GM19023 (cell line): ENCODE data around the gene TMEM151B.
"Not testable (repeated sequence)": the region's sequence is repeated elsewhere in the genome, so short reads cannot be mapped to it uniquely, and the experiment has no call there.

ENCODE experiments used
- ATAC-seq: cut with Tn5 transposase; IDR thresholded peaks from one replicate; pipeline ENCODE4 v1.9.1; 2021; ENCODE audit warnings: mild to moderate bottlenecking, moderate library complexity; ENCODE audit not compliant: unreplicated experiment

TMEM151B gene

GRCh38 chr6:44269921-44270525, at the start of gene TMEM151B:
TSS of gene TMEM151B (plus strand) at chr6:44270450. CDS start at chr6:44270743, 293 bp downstream.
- no peak for ATAC-seq

DNA sequence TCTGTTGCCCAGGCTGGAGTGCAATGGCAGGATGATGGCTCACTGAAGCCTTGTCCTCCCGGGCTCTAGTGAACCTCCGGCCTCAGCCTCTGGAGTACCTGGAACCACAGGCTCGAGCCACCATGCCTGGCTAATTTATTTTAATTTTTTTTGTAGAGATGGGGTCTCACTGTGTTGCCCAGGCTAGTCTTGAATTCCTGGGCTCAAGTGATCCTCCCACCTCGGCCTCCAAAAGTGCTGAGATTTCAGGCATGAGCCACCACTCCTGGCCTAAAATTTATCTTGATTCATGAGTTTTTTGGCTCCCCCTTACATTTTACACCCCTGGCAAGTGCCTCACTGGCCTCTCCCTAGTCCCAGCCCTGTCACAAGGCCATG, 49.3 kb upstream of the TMEM151B start:
- no peak for ATAC-seq

GRCh38 chr6:44221291-44221960, 48.8 kb upstream of the TMEM151B start:
- peak; percentile 46 for ATAC-seq

GRCh38 chr6:44221961-44222335, 48.3 kb upstream of the TMEM151B start:
- no peak for ATAC-seq

DNA sequence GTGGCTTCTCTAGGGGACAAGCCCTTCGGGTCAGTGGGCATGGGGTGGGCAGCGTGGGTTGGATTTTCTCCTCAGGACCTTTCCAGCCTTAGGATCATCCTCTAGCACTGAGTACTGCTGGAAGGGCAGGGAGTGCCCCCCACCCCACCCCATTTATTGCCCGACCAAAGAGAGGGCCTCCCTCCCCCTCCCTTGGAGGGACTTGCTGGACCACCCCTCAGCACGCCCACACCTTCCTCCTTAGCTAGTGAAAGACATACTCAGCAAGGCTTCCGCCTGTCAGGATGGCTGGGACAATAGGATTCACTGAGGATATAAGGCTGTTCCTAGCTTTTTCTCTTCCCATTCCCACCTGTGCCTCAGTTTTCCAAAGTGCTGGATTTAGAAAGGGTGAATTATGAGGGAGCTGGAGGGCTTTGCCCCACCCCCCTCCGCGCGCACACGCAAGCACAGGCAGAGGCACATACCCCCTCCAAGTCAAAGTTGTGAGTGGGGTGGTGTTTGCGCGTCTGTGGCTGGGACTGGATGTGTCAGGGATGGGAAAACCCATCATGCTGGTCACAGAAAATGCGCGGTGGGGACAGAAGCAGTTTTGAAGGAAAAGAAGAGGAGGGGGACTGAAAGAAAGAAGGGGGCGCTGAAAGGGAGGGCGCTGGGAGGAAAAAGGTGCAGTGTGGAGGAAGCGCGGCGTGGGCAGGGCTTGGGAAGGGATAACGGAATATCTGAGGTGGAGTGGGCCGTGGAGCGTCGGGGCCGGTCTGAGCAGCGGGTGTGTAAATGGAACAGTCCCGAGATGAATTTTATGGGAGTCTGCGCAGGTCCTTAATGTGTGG, 47.5 kb upstream of the TMEM151B start:
- ATAC-seq, result no peak

DNA sequence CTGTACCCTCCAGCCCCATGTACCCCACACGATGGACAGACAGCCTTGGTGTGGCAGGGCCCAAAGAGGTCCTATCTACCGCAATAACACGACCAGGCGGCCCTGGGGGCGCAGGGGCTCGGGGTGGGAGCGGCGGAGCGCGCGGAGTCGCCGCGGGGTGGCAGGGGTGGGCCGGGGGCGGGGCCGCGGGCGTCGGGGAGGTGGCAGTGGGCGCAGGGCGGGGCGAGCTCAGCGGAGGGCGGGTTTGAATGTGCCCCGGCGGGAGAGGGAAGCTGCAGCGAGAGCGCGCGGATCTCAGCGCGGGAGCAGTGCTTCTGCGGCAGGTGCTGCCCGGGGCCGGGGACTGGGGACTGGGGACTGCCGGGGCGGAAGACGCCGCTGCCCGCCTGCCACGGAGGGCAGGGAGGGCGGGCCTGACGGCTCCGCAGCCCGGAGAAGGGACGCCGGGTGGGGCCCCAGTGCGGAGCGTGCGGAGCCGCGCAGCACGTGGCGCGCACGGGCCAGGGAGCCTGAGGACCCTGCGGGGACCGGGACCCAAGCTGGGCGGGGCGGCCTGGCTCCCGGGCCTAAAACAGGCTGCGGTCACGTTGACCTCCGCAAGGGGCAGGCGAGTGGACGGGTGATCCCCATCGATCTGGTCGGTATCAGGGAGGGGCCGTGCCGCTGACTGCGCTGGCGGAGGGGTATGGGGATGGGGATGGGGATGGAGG, 46.8 kb upstream of the TMEM151B start, which contains the start of gene SLC29A1:
SLC29A1 (plus strand) TSS at position 277 of the 710 bp plus-strand sequence. CDS start 3,719 bp downstream, outside the sequence.
- ATAC-seq, result peak; percentile 39

DNA sequence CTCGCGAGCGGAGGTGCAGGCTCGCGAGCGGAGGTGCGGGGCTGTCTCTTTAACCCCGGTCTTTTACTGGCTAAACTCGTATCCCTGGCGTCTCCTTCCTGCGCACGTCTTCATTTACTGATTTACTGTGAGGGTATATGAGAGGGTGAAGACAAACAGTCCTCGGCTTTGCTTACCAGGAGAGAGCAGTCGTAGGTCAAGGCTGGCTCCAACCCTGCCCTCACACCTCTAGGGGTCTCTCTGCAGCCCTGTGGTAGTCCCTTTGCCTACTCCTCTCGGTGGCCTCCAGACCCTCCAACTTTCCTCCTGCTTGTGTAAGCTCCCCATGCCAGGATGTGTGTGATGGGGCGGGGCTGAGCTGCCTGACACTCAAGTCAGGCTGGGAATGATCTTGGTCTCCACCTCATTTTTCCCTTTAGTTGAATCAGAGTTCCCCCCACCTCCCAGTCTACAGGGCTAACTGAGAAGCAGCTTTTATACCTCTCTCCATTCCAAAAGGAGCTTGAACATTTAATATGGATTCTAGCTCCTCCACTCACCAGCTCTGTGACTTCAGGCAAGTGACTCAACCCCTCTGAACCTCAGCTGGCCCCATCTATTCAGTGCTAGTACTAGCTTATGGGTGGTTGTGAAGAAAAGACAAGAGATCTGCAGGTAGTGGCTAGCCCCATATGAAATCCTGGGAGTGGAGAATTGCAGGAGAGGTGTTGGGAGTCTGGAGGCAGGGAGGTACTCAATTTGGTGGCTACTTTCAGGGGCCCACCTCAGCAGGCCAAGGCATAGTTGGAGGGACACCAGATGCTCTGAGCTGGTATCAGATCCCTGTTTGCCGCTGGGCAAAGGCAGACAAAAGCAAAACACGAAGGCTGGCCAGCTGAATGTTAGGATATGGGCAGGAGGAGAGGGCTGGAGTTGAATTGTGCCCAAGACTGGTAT, 46.0 kb upstream of the TMEM151B start:
- ATAC-seq, result peak; percentile 5

GRCh38 chr6:44224965-44225305, 45.3 kb upstream of the TMEM151B start:
- no peak for ATAC-seq

GRCh38 chr6:44225579-44226325, 44.5 kb upstream of the TMEM151B start:
- no peak for ATAC-seq

DNA sequence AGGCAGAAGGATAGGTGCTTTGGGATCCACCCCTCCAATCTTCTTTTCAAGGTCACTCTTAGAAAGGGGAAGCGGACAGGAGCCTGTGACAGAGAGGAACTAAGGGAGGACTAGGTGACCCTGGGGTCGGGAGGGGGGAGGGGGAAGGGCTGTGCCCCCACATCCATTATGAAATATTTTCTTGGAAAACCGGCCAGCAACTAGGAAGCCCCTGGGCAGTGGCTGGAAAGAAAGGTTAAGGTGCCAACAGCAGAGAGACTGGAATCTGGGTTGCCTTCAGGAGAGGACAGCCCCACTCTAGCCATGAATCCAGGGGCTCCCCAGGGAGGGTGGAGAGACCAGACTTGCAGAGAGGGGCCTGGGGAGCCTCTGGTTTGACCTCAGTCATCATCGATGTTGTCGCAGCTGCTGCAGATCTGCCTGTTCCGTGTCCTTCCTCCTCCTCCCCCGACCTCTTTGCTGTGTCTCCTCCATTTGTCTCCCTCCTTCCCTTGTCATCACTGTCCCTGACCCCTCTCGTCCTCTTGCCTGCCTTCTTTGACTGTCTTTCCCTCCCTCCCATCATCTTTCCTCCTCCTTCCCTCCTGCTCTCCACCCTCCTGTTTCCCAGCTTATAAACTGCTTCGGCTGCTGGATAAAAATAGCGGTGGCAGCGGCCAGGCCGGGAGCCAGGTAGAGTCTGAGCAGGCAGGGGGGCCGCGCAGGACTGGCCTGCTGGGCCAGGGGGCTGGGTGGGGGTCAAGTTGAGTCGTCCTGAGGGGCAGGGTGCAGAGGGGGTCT, 43.7 kb upstream of the TMEM151B start:
- no peak for ATAC-seq

DNA sequence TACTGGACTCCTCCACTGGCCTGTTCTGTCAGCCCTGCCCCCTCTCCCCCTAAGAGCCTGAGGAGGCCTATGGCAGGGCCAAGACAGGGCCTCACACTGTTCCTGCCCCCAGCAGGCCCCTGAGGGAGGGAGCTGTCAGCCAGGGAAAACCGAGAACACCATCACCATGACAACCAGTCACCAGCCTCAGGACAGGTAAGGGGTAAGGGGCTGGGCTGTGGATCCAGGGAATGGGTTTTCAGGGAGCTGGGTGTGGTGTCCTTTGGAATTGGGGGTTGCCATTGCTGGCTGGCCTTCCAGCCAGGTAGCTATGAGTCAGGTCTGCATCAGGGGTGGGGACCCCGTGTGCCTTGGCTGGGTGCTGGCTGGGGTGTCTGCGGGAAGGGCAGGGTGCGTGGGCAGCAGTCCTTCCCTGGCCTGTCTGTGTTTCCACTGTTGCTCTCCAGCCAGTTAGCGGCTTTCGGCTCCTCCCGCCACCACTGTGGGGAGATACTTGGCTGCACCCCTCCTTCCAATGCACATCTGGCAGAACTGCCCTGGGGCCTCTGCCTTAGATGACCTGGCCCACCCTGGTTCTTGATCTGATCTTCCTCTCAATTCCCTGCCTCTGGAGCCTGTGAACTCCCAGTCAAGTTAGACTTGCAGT, 43.0 kb upstream of the TMEM151B start:
- no peak for ATAC-seq

DNA sequence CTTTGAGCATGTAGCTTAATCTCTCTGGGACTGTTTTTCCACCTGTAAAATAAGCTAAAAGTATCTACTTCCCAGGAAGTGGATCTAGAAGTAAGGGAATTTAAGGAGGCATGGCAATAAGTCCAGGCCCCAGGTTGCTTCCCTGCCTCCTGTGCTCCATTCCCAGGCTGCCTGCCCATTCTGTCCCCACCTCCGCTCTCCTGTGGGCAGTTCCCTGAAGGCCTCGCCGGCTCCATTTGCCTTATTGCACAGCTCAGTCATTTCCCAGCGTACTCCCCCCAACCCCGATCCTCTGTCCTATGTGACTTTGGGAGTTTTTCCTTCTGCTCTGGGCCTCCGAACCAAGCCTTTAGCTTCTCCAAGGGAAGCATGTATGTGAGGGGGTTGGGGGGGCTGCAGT, 42.2 kb upstream of the TMEM151B start:
- ATAC-seq, result no peak

GRCh38 chr6:44228433-44228832, 41.8 kb upstream of the TMEM151B start:
- ATAC-seq, result no peak

- no peak for ATAC-seq
These were observed 41.4 kb upstream of the TMEM151B start for GRCh38 chr6:44228836-44229235.

- ATAC-seq, result no peak
These were observed 40.7 kb upstream of the TMEM151B start for GRCh38 chr6:44229376-44230033.

- ATAC-seq, result no peak
These were observed 40.1 kb upstream of the TMEM151B start for GRCh38 chr6:44230034-44230675.

DNA sequence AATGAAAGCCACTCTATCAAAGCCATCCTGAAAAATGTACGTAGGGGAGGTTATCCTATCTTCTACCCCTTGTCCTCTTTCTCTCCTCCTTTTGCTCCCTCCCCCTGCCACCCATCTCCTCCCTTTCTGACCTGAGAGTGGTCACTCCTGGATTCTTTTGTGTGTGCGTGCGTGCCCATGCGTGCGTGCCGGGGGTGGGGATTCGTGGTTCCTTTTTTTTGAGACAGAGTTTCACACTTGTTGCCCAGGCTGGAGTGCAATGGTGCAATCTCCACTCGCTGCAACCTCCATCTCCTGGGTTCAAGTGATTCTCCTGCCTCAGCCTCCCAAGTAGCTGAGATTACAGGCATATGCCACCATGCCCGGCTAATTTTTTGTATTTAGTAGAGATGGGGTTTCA, 38.8 kb upstream of the TMEM151B start:
- not testable (repeated sequence) for ATAC-seq
